Activated CD8-positive, alpha-beta T cell treated with anti-CD3 and anti-CD28 coated beads for 36 hours (primary cell): Measurements from ENCODE around the gene CLDN4. TPM values are rescaled to one million over a fixed set of nuclear protein-coding genes. Genes with fewer than 3 reads are reported as not detected.

Source experiments
- ATAC-seq: fragments of 200-7000 bp; cut with Tn5 transposase; one replicate; pipeline ENCODE4 v1.10.0; 2021; ENCODE audit warnings: mild to moderate bottlenecking, moderate library complexity
- CTCF ChIA-PET: fragments of 350-600 bp; sonication (Branson Sonifier 250); formaldehyde crosslinking; loops from one replicate; lab custom pipeline; 2021; ENCODE audit warnings: antibody characterized with exemption; lab: Charles Lee
- POLR2A ChIA-PET: fragments of 350-600 bp; sonication (Branson Sonifier 250); formaldehyde crosslinking; loops from one replicate; lab custom pipeline; 2021; ENCODE audit warnings: antibody characterized with exemption; lab: Charles Lee
- DNase-seq: peaks from one replicate; pipeline ENCODE4 v3.0.0-alpha.2; 2020
- H3K27ac Mint-ChIP-seq: one replicate; pipeline ENCODE4 v1.8.0; 2021; ENCODE audit warnings: mild to moderate bottlenecking, mixed read lengths
- H3K27me3 Mint-ChIP-seq: one replicate; pipeline ENCODE4 v1.8.0; 2021; ENCODE audit warnings: mixed read lengths
- H3K36me3 Mint-ChIP-seq: one replicate; pipeline ENCODE4 v1.8.0; 2021; ENCODE audit warnings: low read depth, mixed read lengths
- H3K4me1 Mint-ChIP-seq: one replicate; pipeline ENCODE4 v1.8.0; 2021; ENCODE audit warnings: low read depth, mixed read lengths
- H3K4me3 Mint-ChIP-seq: one replicate; pipeline ENCODE4 v1.8.0; 2021; ENCODE audit warnings: mild to moderate bottlenecking, moderate library complexity, mixed read lengths
- H3K9me3 Mint-ChIP-seq: one replicate; pipeline ENCODE4 v1.8.0; 2021; ENCODE audit warnings: mixed read lengths
- CTCF ChIP-seq: fragments of 200-600 bp; IDR thresholded peaks from one replicate; pipeline ENCODE4 v1.8.0; 2022; ENCODE audit warnings: antibody characterized with exemption, mild to moderate bottlenecking
- intact Hi-C: fragments of 100-400 bp; cut with micrococcal nuclease; formaldehyde crosslinking; loops from one replicate; pipeline ENCODE4 v1.10.0; 2022
- total RNA-seq, 2 experiments: library from RNA; stranded (reverse); gene quantifications; one replicate each; pipeline ENCODE4 v1.2.3, GENCODE V29; 2021

Gene CLDN4
- total RNA-seq, 2 experiments from 2014 or later = 0.20 to 0.72 TPM

- POLR2A ChIA-PET = no interaction called here
- intact Hi-C loops = no loop called here
- TF ChIP-seq CTCF = no peak
- no peaks in the 10 kb centered on the region for H3K36me3 Mint-ChIP-seq
- CTCF ChIA-PET = interaction anchor here (1.7 to 2.1 kb wide), 2 partner anchors 12 to 55 kb away, joined by 3 to 7 read pairs; no protein-coding TSS in a partner anchor
- no peaks in the 10 kb centered on the region for H3K9me3 Mint-ChIP-seq
- no peak overlapping the region for H3K4me3 Mint-ChIP-seq
- no peak for DNase-seq
- no peak overlapping the region for H3K27ac Mint-ChIP-seq
- H3K27me3 Mint-ChIP-seq = peaks cover 6% of the 10 kb centered on the region
- H3K4me1 Mint-ChIP-seq = no peaks in the 10 kb centered on the region
- ATAC-seq = no peak
Observed at GRCh38 chr7:73799282-73800141, 31.3 kb upstream of the CLDN4 start.

- Mint-ChIP-seq H3K36me3 (no peaks in the 10 kb centered on the region), H3K27ac (no peak overlapping the region), H3K9me3 (no peaks in the 10 kb centered on the region), H3K27me3 (no peaks in the 10 kb centered on the region), H3K4me3 (no peak overlapping the region), H3K4me1 (no peaks in the 10 kb centered on the region)
- intact Hi-C loops = no loop called here
- ChIA-PET POLR2A (no interaction called here), CTCF (interaction anchor here (2.1 kb wide), 1 partner anchor 10 kb away, joined by 7 read pairs; no protein-coding TSS in a partner anchor)
- no peak for TF ChIP-seq CTCF
- no peak for ATAC-seq
- no peak for DNase-seq
Observed at GRCh38 chr7:73801577-73801976, 29.2 kb upstream of the CLDN4 start.

- Mint-ChIP-seq H3K36me3 (no peaks in the 10 kb centered on the region), H3K27me3 (no peaks in the 10 kb centered on the region), H3K4me3 (no peak overlapping the region), H3K27ac (no peak overlapping the region), H3K4me1 (no peaks in the 10 kb centered on the region), H3K9me3 (no peaks in the 10 kb centered on the region)
- no peak for ATAC-seq
- ChIA-PET POLR2A (no interaction called here), CTCF (interaction anchor here (0.6 kb wide), 1 partner anchor 10 kb away, joined by 3 read pairs; no protein-coding TSS in a partner anchor)
- intact Hi-C loops = no loop called here
- TF ChIP-seq CTCF = no peak
- no peak for DNase-seq
Observed at GRCh38 chr7:73802459-73802858, 28.3 kb upstream of the CLDN4 start.

- TF ChIP-seq CTCF = no peak
- no peaks in the 10 kb centered on the region for H3K4me1 Mint-ChIP-seq
- DNase-seq (no peak), ATAC-seq (no peak)
- peaks cover 5% of the 10 kb centered on the region for H3K27me3 Mint-ChIP-seq
- ChIA-PET CTCF (interaction anchor here (5.8 kb wide), 1 partner anchor 45 kb away, joined by 85 read pairs; no protein-coding TSS in a partner anchor), POLR2A (no interaction called here)
- no peaks in the 10 kb centered on the region for H3K9me3 Mint-ChIP-seq
- no peak overlapping the region for H3K27ac Mint-ChIP-seq
- intact Hi-C loops = no loop called here
- no peak overlapping the region for H3K4me3 Mint-ChIP-seq
- H3K36me3 Mint-ChIP-seq = no peaks in the 10 kb centered on the region
Observed at GRCh38 chr7:73809467-73809951, 21.3 kb upstream of the CLDN4 start.

- ChIA-PET POLR2A (interaction anchor here (0.6 kb wide), 1 partner anchor 33 kb away, joined by 3 read pairs; no protein-coding TSS in a partner anchor), CTCF (interaction anchor here (0.8 to 5.8 kb wide), 5 partner anchors 10 to 48 kb away, joined by 3 to 85 read pairs (median 4); partner anchors contain the start of gene METTL27)
- no peak for ATAC-seq
- no peak overlapping the region for H3K4me3 Mint-ChIP-seq
- H3K36me3 Mint-ChIP-seq = no peaks in the 10 kb centered on the region
- no peak for TF ChIP-seq CTCF
- intact Hi-C loops = loop anchor here (2.0 kb wide), 1 partner anchor 40 kb away; no protein-coding TSS in a partner anchor
- no peaks in the 10 kb centered on the region for H3K9me3 Mint-ChIP-seq
- DNase-seq = no peak
- H3K27ac Mint-ChIP-seq = no peak overlapping the region
- peaks cover 6% of the 10 kb centered on the region for H3K27me3 Mint-ChIP-seq
- H3K4me1 Mint-ChIP-seq = no peaks in the 10 kb centered on the region
Observed at GRCh38 chr7:73810998-73811360, 19.8 kb upstream of the CLDN4 start.
